Suppressor macrophage (primary cell): ENCODE data around the gene CCDC91.

Experiments used
- DNase-seq, 4 experiments: peaks; one replicate each; pipeline ENCODE4 v3.0.0-alpha.2; 2020 to 2022

Gene CCDC91

DNA sequence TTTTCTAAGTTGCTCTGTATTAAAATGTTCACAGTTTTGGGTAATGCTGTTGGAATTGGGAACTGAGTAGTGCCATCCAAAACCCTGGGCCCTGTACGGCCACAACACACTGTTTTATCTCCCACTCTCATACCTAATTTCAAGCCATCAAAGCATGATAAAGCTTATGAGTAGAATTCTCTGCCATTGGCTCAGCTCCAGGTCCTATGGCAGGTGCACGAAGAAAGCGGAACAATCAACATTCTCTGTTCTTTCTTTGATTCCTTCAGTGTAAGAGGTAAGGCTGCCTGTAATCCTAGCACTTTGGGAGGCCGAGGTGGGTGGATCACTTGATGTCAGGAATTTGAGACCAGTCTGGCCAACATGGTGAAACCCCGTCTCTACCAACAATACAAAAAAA lies 394.9 kb downstream of the CCDC91 start:
- DNase-seq, result no peak

DNA sequence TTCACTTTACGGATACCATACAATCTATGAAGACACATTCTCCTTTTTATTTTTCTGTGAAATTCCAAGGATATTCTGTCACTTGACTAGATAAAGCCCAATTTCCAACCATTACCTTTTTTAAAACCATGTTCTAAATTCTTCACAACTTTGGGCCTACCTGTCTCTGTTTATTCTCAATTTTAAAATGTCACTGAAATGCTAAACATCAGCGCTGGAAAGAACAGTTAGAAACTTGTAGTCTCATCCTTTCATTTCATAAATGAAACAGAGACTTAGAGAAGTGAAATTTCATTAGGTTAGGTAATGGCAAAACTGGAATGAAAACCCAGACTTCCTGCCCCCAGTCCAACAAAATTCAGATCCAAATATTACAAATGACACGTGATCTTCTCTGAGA lies 396.2 kb downstream of the CCDC91 start:
- DNase-seq, result no peak

DNA sequence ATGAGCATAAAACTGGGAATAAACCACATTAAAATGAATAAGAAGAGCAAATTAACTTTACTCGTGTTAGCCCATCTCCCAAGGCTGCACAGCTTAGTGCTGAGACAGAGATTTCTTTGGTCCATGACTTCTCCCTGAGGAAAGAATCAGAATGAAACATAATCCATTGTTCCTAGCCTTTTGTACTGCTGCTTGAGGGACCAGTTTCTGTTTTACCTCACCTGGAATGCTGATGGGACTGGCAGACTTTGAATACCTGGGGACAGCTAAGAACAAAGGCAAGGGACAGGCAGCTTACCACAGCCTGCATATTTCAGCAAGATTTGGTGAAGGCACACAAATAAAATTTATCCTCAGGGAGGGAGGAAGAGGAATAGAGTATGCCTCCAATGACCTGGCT lies 401.6 kb downstream of the CCDC91 start:
- DNase-seq, result no peak
